Activated CD8-positive, alpha-beta memory T cell treated with anti-CD3 and anti-CD28 coated beads, Interleukin-2, amount 50 U/mL, for 1 hour (primary cell): ENCODE measurements around the gene PARP6.
"Not testable (repeated sequence)": the region's sequence is repeated elsewhere in the genome, so short reads cannot be mapped to it uniquely, and the experiment has no call there.

Source experiments
- DNase-seq: peaks from one replicate; pipeline ENCODE4 v3.0.0-alpha.2; 2020; ENCODE audit errors: extremely low read depth

Gene PARP6

DNA sequence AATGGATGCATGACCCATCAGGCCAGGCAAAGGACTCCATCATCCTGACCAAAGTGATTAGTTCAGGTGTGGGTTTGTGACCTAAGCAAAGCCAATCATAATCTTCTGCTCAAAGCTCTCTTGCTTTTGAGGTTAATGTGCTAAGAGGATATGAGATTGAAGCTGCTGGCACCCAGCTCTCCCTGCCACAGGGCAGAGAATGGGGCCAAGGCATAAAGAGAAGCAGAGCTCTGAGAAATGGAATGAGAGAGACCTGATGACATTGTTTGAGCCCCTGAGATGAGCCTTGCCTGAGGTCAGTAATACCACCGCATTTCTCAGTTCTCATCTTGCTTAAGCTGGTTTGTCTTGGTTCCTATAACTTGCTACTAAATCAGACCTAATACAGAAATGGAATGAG is 6.4 kb upstream of the PARP6 start:
- DNase-seq: no peak

DNA sequence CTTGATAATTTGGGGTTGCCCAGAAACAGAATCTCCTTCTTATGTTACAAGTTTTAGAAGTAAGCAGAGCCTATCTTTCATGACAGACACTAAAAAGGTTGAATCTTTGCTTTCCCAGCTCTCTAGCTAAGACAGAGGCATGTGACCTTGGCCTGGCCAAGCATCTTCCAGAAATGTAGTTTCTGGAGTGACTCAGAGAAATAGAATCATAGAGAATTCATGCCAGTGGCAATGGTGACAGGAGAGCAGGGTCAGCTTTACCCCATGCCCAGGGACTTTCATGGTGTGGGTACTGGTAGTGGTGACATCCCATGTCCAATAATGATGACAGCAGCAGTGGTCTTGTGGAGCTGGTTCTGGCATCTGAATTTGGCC is 4.0 kb upstream of the PARP6 start:
- DNase-seq: no peak

- not testable (repeated sequence) for DNase-seq
Measured at GRCh38 chr15:72275635-72276325, 3.4 kb upstream of the PARP6 start.

GRCh38 chr15:72272997-72273352 is 621 bp upstream of the PARP6 start:
- no peak for DNase-seq

DNA sequence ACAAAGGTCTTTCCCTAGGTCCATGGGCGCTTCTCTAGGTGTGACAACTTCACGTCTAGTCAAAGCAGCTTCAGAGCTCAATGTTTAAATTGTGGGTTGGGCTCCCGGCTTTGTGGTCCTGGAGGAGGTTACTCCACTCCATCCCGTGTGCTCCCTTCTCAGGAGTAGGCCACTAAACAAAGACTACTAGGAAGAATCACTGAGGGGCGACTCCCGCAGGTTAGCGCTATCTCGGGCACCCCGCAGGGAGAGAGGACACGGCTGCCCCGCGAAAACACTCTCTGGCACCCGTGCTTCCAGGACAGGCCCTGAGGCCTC is 500 bp downstream of the PARP6 start:
- no peak for DNase-seq

- DNase-seq: no peak
Measured at GRCh38 chr15:72271221-72271620, 1.1 kb downstream of the PARP6 start.

DNA sequence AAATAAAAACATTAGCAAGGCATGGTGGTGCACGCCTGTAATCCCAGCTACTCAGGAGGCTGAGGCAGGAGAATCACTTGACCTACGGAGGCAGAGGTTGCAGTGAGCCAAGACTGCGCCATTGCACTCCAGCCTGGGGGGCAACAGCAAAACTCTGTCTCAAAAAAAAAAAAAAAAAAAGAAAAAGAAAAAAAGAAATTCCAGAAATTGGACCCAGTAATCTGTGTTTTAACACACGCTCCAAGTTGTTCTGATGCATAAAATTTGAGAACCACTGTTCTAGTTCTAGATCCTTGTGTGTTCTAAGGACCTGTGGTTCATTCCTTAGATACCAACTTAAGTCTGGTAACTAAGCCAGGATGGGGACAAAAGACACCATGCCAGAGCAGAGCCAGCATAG is 2.6 kb downstream of the PARP6 start:
- DNase-seq: no peak

DNA sequence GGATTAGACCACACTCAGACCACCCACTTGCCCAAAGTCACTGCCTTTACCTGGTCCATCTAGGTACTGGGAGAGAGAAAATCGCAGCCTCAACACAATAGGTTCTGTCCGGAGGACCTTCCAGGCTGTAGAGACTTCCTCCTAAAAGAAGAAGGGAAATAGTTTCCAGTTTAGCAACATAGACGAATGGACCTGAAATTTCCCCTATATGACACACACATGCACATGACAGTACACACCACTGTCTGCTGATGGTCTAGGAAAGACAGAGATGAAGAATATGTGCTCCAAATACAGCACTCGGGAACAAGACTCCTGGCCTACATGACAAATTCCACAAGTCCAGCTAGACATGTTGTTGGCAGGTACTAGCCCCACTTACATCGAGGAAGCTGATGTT is 7.3 kb downstream of the PARP6 start:
- DNase-seq: no peak

DNA sequence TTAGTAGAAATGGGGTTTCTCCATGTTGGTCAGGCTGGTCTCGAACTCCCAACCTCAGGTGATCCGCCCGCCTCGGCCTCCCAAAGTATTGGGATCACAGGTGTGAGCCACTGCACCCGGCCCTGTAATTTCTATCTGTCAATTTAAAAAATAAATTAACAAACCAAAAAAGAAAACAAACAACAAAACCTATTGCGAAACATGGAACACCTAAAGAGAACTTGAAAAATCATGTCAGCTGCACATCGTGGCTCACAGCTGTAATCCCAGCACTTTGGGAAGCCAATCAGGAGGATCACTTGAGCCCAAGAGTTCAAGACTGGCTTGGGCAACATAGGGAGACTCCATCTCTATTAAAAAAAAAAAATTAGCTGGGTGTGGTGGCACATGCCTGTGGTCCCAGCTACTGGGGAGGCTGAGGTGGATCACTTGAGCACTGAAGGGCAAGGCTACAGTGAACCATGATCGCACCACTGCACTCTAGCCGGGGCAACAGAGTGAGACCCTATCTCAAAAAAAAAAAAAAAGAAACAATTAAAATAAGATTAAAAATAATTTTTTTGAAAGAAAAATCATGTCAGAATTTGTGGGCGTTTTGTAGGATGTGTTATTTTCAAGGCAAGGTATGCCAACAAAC is 19.6 kb downstream of the PARP6 start:
- DNase-seq: no peak

GRCh38 chr15:72249142-72249810 is 23.1 kb downstream of the PARP6 start:
- DNase-seq: no peak

GRCh38 chr15:72248514-72248913 is 23.8 kb downstream of the PARP6 start:
- DNase-seq: no peak

DNA sequence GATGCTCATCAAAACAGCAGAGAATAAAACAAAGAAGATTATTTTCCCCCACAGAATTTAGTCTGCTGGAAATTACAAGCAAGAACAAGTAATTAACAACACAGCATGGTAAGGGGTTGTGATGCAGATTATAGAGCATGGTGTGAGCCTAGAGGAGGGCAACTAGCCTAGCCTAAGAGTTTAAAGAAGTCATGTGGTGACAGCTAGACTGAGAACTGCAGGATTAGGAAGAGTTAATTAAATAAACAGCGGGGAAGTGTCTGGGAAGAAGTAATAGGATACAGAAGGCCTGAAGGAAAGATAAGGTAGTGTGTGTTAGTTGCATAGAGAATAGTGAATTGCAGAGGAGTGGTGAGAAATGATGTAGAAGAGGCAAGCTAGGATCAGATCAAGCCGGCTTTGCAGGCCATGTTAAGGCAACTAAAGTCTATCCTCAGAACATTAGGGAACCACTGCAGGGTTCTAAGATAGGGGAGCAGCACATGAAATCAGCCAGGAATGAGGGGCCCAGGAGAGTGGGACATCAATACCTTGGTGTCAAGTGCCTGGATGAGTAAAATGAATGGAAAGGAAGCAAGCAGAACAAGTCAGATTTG is 29.5 kb downstream of the PARP6 start:
- no peak for DNase-seq

DNA sequence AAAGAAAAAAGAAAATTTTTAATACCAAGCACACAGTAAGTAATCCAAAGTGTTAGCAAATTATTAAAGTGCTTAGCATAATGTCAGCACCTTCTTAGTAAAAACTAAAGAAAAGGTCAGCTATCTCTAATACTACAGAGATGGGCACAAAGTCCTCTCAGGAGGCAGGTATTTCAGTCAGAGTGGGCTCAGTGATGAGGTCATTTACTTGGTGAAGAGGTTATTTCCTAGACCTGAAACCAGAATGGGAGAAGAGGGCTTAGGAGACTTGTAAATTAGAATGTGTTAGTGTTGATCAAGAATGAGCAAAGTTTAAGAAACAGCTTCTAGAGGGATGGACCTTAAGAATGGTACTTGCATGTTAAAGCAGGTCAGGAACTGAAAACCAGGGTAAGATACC is 32.7 kb downstream of the PARP6 start:
- no peak for DNase-seq

GRCh38 chr15:72238586-72238985 is 33.8 kb downstream of the PARP6 start:
- no peak for DNase-seq

DNA sequence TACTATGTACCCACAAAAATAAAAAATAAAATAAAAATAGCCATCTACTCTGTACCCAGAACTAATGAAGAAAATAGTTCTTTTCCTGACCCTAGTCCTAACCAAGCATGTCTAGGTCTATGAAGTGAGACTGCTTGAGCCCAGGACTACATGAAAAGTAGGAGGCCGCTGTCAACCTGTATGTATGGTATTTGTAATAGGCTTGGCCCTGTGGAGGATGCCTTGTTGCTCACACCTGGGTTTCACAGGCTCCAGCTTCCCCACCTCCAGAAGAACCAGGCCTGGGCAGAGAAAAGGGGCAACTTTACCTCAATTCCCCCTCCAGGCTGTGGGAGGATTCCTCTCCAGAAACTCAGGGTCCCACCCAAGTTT is 34.5 kb downstream of the PARP6 start:
- DNase-seq: no peak

- DNase-seq: no peak
Measured at GRCh38 chr15:72237029-72237852, 35.1 kb downstream of the PARP6 start.

GRCh38 chr15:72236381-72237003 is 35.9 kb downstream of the PARP6 start:
- no peak for DNase-seq

- no peak for DNase-seq
Measured at GRCh38 chr15:72235298-72235697, 37.1 kb downstream of the PARP6 start.

DNA sequence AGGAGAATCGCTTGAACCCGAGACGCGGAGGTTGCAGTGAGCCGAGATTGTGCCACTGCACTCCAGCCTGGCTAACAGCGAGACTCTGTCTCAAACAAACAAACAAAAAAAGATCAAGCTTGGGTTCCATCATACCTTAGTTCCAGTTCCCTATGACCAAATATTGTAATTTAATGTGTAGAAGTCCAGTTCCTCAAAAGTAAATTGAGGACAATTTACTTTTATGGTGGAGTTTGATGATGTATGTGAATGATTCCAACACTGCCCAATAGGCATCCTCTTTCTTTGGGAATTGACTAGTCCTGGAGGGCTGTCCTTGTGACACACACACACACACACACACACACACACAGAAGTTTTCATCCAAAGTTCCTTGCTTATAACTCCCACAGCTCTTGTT is 38.6 kb downstream of the PARP6 start:
- no peak for DNase-seq

DNA sequence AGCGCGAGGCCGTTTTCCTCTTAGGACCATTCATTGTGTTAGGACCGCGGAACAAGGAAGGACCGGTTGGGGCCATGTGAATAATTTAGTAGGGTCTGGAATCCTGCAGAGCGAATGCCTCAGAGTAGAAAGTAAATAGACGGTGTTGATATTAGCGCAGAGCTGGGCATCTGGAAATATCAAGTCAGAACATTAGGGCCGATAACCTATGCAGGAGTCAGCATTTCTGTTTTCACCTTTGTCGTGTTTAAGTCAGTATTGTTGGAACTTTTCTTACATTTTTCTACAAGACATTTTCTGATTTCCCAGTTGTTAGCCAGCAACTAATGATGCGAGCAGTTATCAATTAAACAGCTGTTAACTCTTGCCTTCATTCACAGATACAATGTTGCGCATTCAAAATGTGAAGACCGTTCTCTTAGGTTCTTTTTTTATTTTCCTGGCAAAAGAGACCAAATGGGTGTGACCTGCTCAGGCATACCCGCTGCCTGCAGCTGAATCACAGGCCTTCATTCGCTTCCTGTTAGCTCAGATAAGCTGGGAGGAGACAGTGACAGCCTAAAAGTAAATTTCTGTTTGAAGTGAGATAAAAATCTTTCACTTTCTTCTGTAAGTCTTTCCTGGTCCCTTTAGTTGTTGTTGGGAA is 40.4 kb downstream of the PARP6 start:
- peak; percentile 47 for DNase-seq

GRCh38 chr15:72231066-72231832 is 41.1 kb downstream of the PARP6 start, which contains the start of gene PKM:
Gene PKM, minus strand, starts transcription at chr15:72231190. Its CDS starts 12,093 bp downstream, at chr15:72219097.
- DNase-seq: peak; percentile 85
